Measurements from ENCODE around the gene DAB1. TPM values are rescaled to one million over a fixed set of nuclear protein-coding genes. Genes with fewer than 3 reads are reported as not detected.

Gene DAB1
- total RNA-seq, 4 donors from 2014 or later = 0.48 to 1.2 TPM; not detected in 2

DNA sequence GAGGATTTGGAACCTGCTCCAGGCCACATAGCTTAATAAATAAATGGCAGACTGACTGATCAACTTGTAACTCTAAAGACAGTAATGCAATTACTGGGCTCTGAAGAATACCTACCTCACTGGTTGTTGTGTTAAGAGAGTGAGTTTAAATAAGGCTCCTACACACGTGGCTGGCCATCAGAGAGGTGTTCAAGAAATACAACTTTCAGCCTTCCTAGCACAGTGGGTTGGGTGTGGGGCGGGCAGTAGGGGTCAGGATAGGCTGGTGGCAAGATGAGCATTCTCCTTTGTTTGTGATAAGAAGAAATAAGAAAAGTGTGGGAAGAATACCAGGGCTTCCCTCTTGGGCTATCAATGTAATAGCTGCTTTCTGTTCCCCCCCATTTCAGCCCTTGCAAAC lies 151.3 kb downstream of the DAB1 start:
- 60 to 63% methylated on average over 1 to 2 of the region's 2 CpGs for WGBS, 2 donors (ENCODE audit: low coverage in 1 of 2)
- intact Hi-C loops (cut with DNase I; ENCODE audit: low total_unique reads) = no loop called here
- DNase-seq = no peak
- no peaks in the 10 kb centered on the region for H3K36me3 ChIP-seq
- no peak overlapping the region for H3K4me3 ChIP-seq
- in situ Hi-C loops (cut with MboI; ENCODE audit: low pct_ligation_motif_present in 1 of 4, low pct_unique_long_range_greater_than_20kb in 1 of 4, low sequenced_read_pairs in 3 of 4) = no loop called here
- no peak for TF ChIP-seq POLR2A (IDR thresholded peaks at IDR 0.05)
- TF ChIP-seq EP300 (IDR thresholded peaks at IDR 0.05; ENCODE audit: low read depth) = no peak
- no peak for TF ChIP-seq POLR2AphosphoS5 (IDR thresholded peaks at IDR 0.05)
- TF ChIP-seq, protein P1, sequence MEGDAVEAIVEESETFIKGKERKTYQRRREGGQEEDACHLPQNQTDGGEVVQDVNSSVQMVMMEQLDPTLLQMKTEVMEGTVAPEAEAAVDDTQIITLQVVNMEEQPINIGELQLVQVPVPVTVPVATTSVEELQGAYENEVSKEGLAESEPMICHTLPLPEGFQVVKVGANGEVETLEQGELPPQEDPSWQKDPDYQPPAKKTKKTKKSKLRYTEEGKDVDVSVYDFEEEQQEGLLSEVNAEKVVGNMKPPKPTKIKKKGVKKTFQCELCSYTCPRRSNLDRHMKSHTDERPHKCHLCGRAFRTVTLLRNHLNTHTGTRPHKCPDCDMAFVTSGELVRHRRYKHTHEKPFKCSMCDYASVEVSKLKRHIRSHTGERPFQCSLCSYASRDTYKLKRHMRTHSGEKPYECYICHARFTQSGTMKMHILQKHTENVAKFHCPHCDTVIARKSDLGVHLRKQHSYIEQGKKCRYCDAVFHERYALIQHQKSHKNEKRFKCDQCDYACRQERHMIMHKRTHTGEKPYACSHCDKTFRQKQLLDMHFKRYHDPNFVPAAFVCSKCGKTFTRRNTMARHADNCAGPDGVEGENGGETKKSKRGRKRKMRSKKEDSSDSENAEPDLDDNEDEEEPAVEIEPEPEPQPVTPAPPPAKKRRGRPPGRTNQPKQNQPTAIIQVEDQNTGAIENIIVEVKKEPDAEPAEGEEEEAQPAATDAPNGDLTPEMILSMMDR (IDR thresholded peaks at IDR 0.05) = no peak
- H3K27ac ChIP-seq = no peak overlapping the region
- no peaks in the 10 kb centered on the region for H3K27me3 ChIP-seq
- H3K4me1 ChIP-seq = no peaks in the 10 kb centered on the region
- no peaks in the 10 kb centered on the region for H3K9me3 ChIP-seq

DNA sequence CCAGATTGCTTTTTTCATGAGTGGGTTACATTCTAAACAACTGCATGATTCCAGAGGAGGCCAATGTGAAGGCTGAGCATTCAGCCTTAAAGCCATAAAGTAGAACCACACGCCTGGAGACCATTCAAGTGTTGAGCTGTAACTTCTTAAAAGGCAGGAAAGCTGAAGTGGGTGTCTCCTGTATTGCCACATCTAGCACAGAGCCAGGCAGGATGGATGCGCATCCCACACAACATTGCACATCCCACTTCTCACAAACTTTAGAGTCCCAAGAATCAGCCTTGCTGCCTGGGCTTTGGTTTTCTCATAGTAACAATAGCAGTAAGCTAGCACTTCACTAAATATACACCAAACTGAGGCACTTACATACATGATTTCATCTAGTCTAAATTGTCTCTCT lies 151.7 kb downstream of the DAB1 start:
- H3K27ac ChIP-seq = no peak overlapping the region
- no peak overlapping the region for H3K4me3 ChIP-seq
- H3K4me1 ChIP-seq = no peaks in the 10 kb centered on the region
- no peak for DNase-seq
- in situ Hi-C loops (cut with MboI; ENCODE audit: low pct_ligation_motif_present in 1 of 4, low pct_unique_long_range_greater_than_20kb in 1 of 4, low sequenced_read_pairs in 3 of 4) = no loop called here
- intact Hi-C loops (cut with DNase I; ENCODE audit: low total_unique reads) = no loop called here
- H3K36me3 ChIP-seq = no peaks in the 10 kb centered on the region
- H3K27me3 ChIP-seq = no peaks in the 10 kb centered on the region
- no peaks in the 10 kb centered on the region for H3K9me3 ChIP-seq
- 66% methylated on average over 2 of the region's 2 CpGs; no CpG with 5 or more reads in 1 of the 2 donors for WGBS, 2 donors (ENCODE audit: low coverage in 1 of 2)
- TF ChIP-seq EP300 (IDR thresholded peaks at IDR 0.05; ENCODE audit: low read depth) (no peak), POLR2AphosphoS5 (IDR thresholded peaks at IDR 0.05) (no peak), POLR2A (IDR thresholded peaks at IDR 0.05) (no peak)
- TF ChIP-seq, protein P1 (IDR thresholded peaks at IDR 0.05) = no peak

DNA sequence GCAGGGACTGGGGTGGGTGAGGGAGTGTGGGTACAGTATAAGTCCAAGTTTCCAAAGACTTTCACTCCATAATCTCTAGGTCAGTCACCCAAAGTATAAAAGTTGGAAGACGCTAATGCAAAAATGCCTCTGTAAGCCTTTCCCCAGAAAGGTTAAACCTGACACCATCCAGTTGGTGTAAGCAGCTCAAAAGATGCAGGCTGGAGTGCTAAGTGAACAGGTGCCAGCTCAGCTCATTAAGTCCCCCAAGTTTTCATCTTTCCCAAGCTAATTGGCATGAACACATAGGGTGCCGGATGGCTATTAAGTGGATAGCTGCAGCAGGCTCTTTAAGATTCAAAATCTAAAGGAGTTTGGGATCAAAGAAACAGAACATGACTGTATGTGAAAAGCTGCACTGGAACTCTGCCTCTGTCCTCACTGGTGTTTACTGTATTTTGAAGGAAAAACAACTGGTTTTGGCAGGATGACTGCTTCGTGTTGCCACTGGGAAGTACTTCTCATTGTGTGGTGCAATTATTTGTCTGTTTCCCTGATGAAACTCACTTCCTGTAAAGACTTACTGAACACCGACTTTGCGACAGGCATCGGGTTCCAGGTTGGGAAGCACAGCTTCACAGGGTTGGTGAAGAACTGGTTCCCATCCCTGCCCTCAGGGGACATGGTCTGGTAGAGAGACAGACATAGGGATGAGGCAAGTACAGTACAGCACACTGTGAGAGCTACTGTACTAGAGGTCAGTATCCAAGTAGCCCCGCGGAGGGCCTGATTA lies 152.7 kb downstream of the DAB1 start:
- no peak overlapping the region for H3K27ac ChIP-seq
- H3K4me1 ChIP-seq = no peaks in the 10 kb centered on the region
- no peaks in the 10 kb centered on the region for H3K27me3 ChIP-seq
- TF ChIP-seq, protein P1 (IDR thresholded peaks at IDR 0.05) = no peak
- TF ChIP-seq POLR2AphosphoS5 (IDR thresholded peaks at IDR 0.05) (no peak), EP300 (IDR thresholded peaks at IDR 0.05; ENCODE audit: low read depth) (no peak), POLR2A (IDR thresholded peaks at IDR 0.05) (no peak)
- intact Hi-C loops (cut with DNase I; ENCODE audit: low total_unique reads) (no loop called here), in situ Hi-C loops (cut with MboI; ENCODE audit: low pct_ligation_motif_present in 1 of 4, low pct_unique_long_range_greater_than_20kb in 1 of 4, low sequenced_read_pairs in 3 of 4) (no loop called here)
- DNase-seq = no peak
- H3K36me3 ChIP-seq = no peaks in the 10 kb centered on the region
- H3K9me3 ChIP-seq = no peaks in the 10 kb centered on the region
- no peak overlapping the region for H3K4me3 ChIP-seq
- WGBS, 2 donors (ENCODE audit: low coverage in 1 of 2) = 71 to 82% methylated on average over 2 to 8 of the region's 8 CpGs

- in situ Hi-C loops (cut with MboI; ENCODE audit: low pct_ligation_motif_present in 1 of 4, low pct_unique_long_range_greater_than_20kb in 1 of 4, low sequenced_read_pairs in 3 of 4) = no loop called here
Measured at GRCh38 chr1:57269630-57270225, 154.1 kb downstream of the DAB1 start.

More at GRCh38 chr1:57269630-57270225, 154.1 kb downstream of the DAB1 start:
- no peak overlapping the region for H3K4me3 ChIP-seq
- DNase-seq = no peak
- no peaks in the 10 kb centered on the region for H3K36me3 ChIP-seq
- TF ChIP-seq, protein P1 (IDR thresholded peaks at IDR 0.05) = no peak
- TF ChIP-seq POLR2A (IDR thresholded peaks at IDR 0.05) (no peak), POLR2AphosphoS5 (IDR thresholded peaks at IDR 0.05) (no peak), EP300 (IDR thresholded peaks at IDR 0.05; ENCODE audit: low read depth) (no peak)
- intact Hi-C loops (cut with DNase I; ENCODE audit: low total_unique reads) = no loop called here
- no peaks in the 10 kb centered on the region for H3K4me1 ChIP-seq
- no peaks in the 10 kb centered on the region for H3K27me3 ChIP-seq
- no peaks in the 10 kb centered on the region for H3K9me3 ChIP-seq
- WGBS, 2 donors (ENCODE audit: low coverage in 1 of 2) = 64 to 66% methylated on average over 5 to 10 of the region's 10 CpGs
- H3K27ac ChIP-seq = no peak overlapping the region

Measured in transverse colon (tissue), 4 donors.